Spinal cord (tissue), 10 donors: ENCODE measurements around the gene BCL7C. TPM values are rescaled to one million over a fixed set of nuclear protein-coding genes. Genes with fewer than 3 reads are reported as not detected.

Source experiments
- DNase-seq, 6 donors: peaks; one replicate each; pipeline versions ENCODE4 v3.0.0 to v3.0.0-alpha.2; 2013 to 2015; ENCODE audit warnings: low spot score in 6 of 6, low read depth in 4 of 6
- H3K27ac ChIP-seq: one replicate; pipeline ENCODE4 v1.5.1; 2013; ENCODE audit warnings: low read depth, low read length, control low read depth
- H3K27me3 ChIP-seq: one replicate; pipeline ENCODE4 v1.6.1; 2013; ENCODE audit warnings: low read length; ENCODE audit not compliant: control insufficient read depth, insufficient read depth
- H3K36me3 ChIP-seq: one replicate; pipeline ENCODE4 v1.6.1; 2013; ENCODE audit warnings: low read length; ENCODE audit not compliant: control insufficient read depth, insufficient read depth
- H3K4me1 ChIP-seq: one replicate; pipeline ENCODE4 v1.6.1; 2013; ENCODE audit warnings: low read length; ENCODE audit not compliant: control insufficient read depth, insufficient read depth
- H3K4me3 ChIP-seq: one replicate; pipeline ENCODE4 v1.5.1; 2013; ENCODE audit warnings: low read depth, low read length, control low read depth
- H3K9me3 ChIP-seq: one replicate; pipeline ENCODE4 v1.6.1; 2013; ENCODE audit warnings: low read length; ENCODE audit not compliant: control insufficient read depth, insufficient read depth
- WGBS: methylation state at CpG from one replicate; pipeline ENCODE4 v1.1.5; 2013; ENCODE audit warnings: missing lambda C conversion rate; ENCODE audit not compliant: insufficient coverage; 5-methylcytosine and 5-hydroxymethylcytosine counted together
- polyA plus RNA-seq, 2 donors: library from polyadenylated mRNA; unstranded; fragments of 120-200 nt; gene quantifications; one replicate each; pipeline ENCODE4 v1.2.1, GENCODE V29; 2013; ENCODE audit not compliant: insufficient read length in 2 of 2
- total RNA-seq, 2 donors: library from RNA; depleted of rRNA in 1 of 2; stranded (reverse); fragments of 120-200 nt in 1 of 2; fragments of >200 nt in 1 of 2; gene quantifications; one replicate each; pipeline versions ENCODE4 v1.2.3 to v1.2.4, GENCODE V29; 2013 to 2014
- donor health status: healthy.

Gene BCL7C
- total and polyA plus RNA-seq, 4 donors = 27.0 to 71.7 (median 44.0) TPM

- H3K27me3 ChIP-seq = no peaks in the 10 kb centered on the region
- 54% methylated on average over 9 of the region's 18 CpGs for WGBS
These were observed 16.7 kb upstream of the BCL7C start for GRCh38 chr16:30910427-30911029.

GRCh38 chr16:30907064-30907463 lies 13.2 kb upstream of the BCL7C start:
- H3K9me3 ChIP-seq = no peaks in the 10 kb centered on the region
- 74% methylated on average over 4 of the region's 4 CpGs for WGBS
- H3K36me3 ChIP-seq = peaks cover 5% of the 10 kb centered on the region
- peaks cover 19% of the 10 kb centered on the region for H3K4me1 ChIP-seq
- DNase-seq = no peak
- H3K4me3 ChIP-seq = no peak overlapping the region
- no peaks in the 10 kb centered on the region for H3K27me3 ChIP-seq
- no peak overlapping the region for H3K27ac ChIP-seq

More at GRCh38 chr16:30910427-30911029, 16.7 kb upstream of the BCL7C start:
- no peak overlapping the region for H3K27ac ChIP-seq
- H3K36me3 ChIP-seq = peaks cover 2% of the 10 kb centered on the region
- no peak overlapping the region for H3K4me3 ChIP-seq
- no peak for DNase-seq
- no peaks in the 10 kb centered on the region for H3K4me1 ChIP-seq
- H3K9me3 ChIP-seq = no peaks in the 10 kb centered on the region

- H3K9me3 ChIP-seq = no peaks in the 10 kb centered on the region
- no peak overlapping the region for H3K4me3 ChIP-seq
- WGBS = 92% methylated on average over 19 of the region's 19 CpGs
- no peaks in the 10 kb centered on the region for H3K27me3 ChIP-seq
- peaks cover 26% of the 10 kb centered on the region for H3K4me1 ChIP-seq
- H3K27ac ChIP-seq = peak overlapping the region; percentile 61
- DNase-seq = no peak
- H3K36me3 ChIP-seq = peaks cover 5% of the 10 kb centered on the region
These were observed 10.4 kb upstream of the BCL7C start for GRCh38 chr16:30904114-30904780.

- Histone ChIP-seq H3K4me1 (peaks cover 26% of the 10 kb centered on the region), H3K36me3 (peaks cover 5% of the 10 kb centered on the region), H3K4me3 (no peak overlapping the region), H3K27ac (peak overlapping the region; percentile 48), H3K27me3 (no peaks in the 10 kb centered on the region), H3K9me3 (no peaks in the 10 kb centered on the region)
- WGBS = 80% methylated on average over 4 of the region's 4 CpGs
- no peak for DNase-seq
These were observed 9.7 kb upstream of the BCL7C start for GRCh38 chr16:30903596-30903995.

- Histone ChIP-seq H3K27ac (peak overlapping the region; percentile 82), H3K4me1 (peaks cover 26% of the 10 kb centered on the region)
These were observed 9.1 kb upstream of the BCL7C start for GRCh38 chr16:30903002-30903401.

GRCh38 chr16:30902029-30902972 lies 8.4 kb upstream of the BCL7C start:
- Histone ChIP-seq H3K9me3 (no peaks in the 10 kb centered on the region), H3K4me1 (peaks cover 26% of the 10 kb centered on the region), H3K27me3 (no peaks in the 10 kb centered on the region), H3K27ac (peak overlapping the region; percentile 82), H3K4me3 (peak overlapping the region; percentile 38), H3K36me3 (peaks cover 3% of the 10 kb centered on the region)
- DNase-seq = peak in 2 of 6 donors; percentile 78 to 85
- 6% methylated on average over 90 of the region's 99 CpGs for WGBS

More at GRCh38 chr16:30903002-30903401, 9.1 kb upstream of the BCL7C start:
- no peak for DNase-seq
- Histone ChIP-seq H3K9me3 (no peaks in the 10 kb centered on the region), H3K27me3 (no peaks in the 10 kb centered on the region), H3K36me3 (peaks cover 5% of the 10 kb centered on the region), H3K4me3 (no peak overlapping the region)
- 91% methylated on average over 3 of the region's 4 CpGs for WGBS

GRCh38 chr16:30901201-30902028 lies 7.5 kb upstream of the BCL7C start:
- Histone ChIP-seq H3K27me3 (no peaks in the 10 kb centered on the region), H3K4me1 (peaks cover 32% of the 10 kb centered on the region), H3K9me3 (no peaks in the 10 kb centered on the region), H3K27ac (peak overlapping the region; percentile 76), H3K36me3 (peaks cover 3% of the 10 kb centered on the region), H3K4me3 (peak overlapping the region; percentile 38)
- no peak for DNase-seq
- 33% methylated on average over 3 of the region's 6 CpGs for WGBS

- peaks cover 3% of the 10 kb centered on the region for H3K36me3 ChIP-seq
- 100% methylated on average over 1 of the region's 5 CpGs for WGBS
These were observed 6.7 kb upstream of the BCL7C start for GRCh38 chr16:30900588-30900987.

GRCh38 chr16:30899794-30900193 lies 5.9 kb upstream of the BCL7C start:
- Histone ChIP-seq H3K27ac (no peak overlapping the region), H3K4me1 (peaks cover 42% of the 10 kb centered on the region)

More at GRCh38 chr16:30900588-30900987, 6.7 kb upstream of the BCL7C start:
- no peak for DNase-seq
- Histone ChIP-seq H3K27ac (no peak overlapping the region), H3K4me1 (peaks cover 40% of the 10 kb centered on the region), H3K9me3 (no peaks in the 10 kb centered on the region), H3K4me3 (no peak overlapping the region), H3K27me3 (no peaks in the 10 kb centered on the region)

More at GRCh38 chr16:30899794-30900193, 5.9 kb upstream of the BCL7C start:
- no CpG with 5 or more reads among the region's 2 CpGs for WGBS
- H3K27me3 ChIP-seq = no peaks in the 10 kb centered on the region
- H3K36me3 ChIP-seq = peaks cover 3% of the 10 kb centered on the region
- no peaks in the 10 kb centered on the region for H3K9me3 ChIP-seq
- DNase-seq = no peak
- H3K4me3 ChIP-seq = no peak overlapping the region
